Left renal pelvis (tissue), 4 donors: ENCODE results near the gene TAF4B. TPM values are rescaled to one million over a fixed set of nuclear protein-coding genes. Genes with fewer than 3 reads are reported as not detected.
"Not testable (repeated sequence)": the region's sequence is repeated elsewhere in the genome, so short reads cannot be mapped to it uniquely, and the experiment has no call there.

ENCODE experiments used
- DNase-seq, 4 donors: peaks; one replicate each; pipeline ENCODE4 v3.0.0-alpha.2; 2013; ENCODE audit warnings: low read depth in 4 of 4, low spot score in 3 of 4
- polyA plus RNA-seq, 4 donors: library from polyadenylated mRNA; unstranded; fragments of 120-200 nt; gene quantifications; one replicate each; pipeline ENCODE4 v1.2.1, GENCODE V29; 2013; ENCODE audit not compliant: insufficient read length in 4 of 4

Gene TAF4B
- polyA plus RNA-seq, 4 donors, result 3.8 to 5.8 (median 4.6) TPM

GRCh38 chr18:26230497-26230896 lies 4.3 kb downstream of the TAF4B start:
- DNase-seq, result no peak

GRCh38 chr18:26233208-26233607 lies 7.0 kb downstream of the TAF4B start:
- no peak for DNase-seq

- DNase-seq, result not testable (repeated sequence)
Measured at GRCh38 chr18:26237363-26237762, 11.1 kb downstream of the TAF4B start.

GRCh38 chr18:26238718-26239117 lies 12.5 kb downstream of the TAF4B start:
- DNase-seq, result not testable (repeated sequence)

- DNase-seq, result not testable (repeated sequence)
Measured at GRCh38 chr18:26242392-26242791, 16.1 kb downstream of the TAF4B start.

GRCh38 chr18:26245434-26245833 lies 19.2 kb downstream of the TAF4B start:
- DNase-seq, result not testable (repeated sequence)

- DNase-seq, result no peak
Measured at GRCh38 chr18:26252411-26252810, 26.2 kb downstream of the TAF4B start.

- DNase-seq, result not testable (repeated sequence)
Measured at GRCh38 chr18:26254808-26255207, 28.6 kb downstream of the TAF4B start.

GRCh38 chr18:26255695-26256622 lies 29.7 kb downstream of the TAF4B start:
- no peak for DNase-seq

- DNase-seq, result no peak
Measured at GRCh38 chr18:26258711-26259110, 32.5 kb downstream of the TAF4B start.

GRCh38 chr18:26259416-26259815 lies 33.2 kb downstream of the TAF4B start:
- DNase-seq, result not testable (repeated sequence)

- no peak for DNase-seq
Measured at GRCh38 chr18:26262156-26262555, 35.9 kb downstream of the TAF4B start.

- no peak for DNase-seq
Measured at GRCh38 chr18:26267357-26267930, 41.2 kb downstream of the TAF4B start.

- DNase-seq, result no peak
Measured at GRCh38 chr18:26268454-26268853, 42.2 kb downstream of the TAF4B start.

GRCh38 chr18:26271917-26272549 lies 45.8 kb downstream of the TAF4B start:
- DNase-seq, result no peak

- DNase-seq, result no peak
Measured at GRCh38 chr18:26277374-26277773, 51.1 kb downstream of the TAF4B start.

GRCh38 chr18:26279428-26279827 lies 53.2 kb downstream of the TAF4B start:
- DNase-seq, result no peak

- no peak for DNase-seq
Measured at GRCh38 chr18:26286008-26286407, 59.8 kb downstream of the TAF4B start.

- DNase-seq, result no peak
Measured at GRCh38 chr18:26287644-26288043, 61.4 kb downstream of the TAF4B start.

GRCh38 chr18:26290385-26290784 lies 64.1 kb downstream of the TAF4B start:
- DNase-seq, result no peak

- DNase-seq, result no peak
Measured at GRCh38 chr18:26293982-26294381, 67.7 kb downstream of the TAF4B start.
